ENCODE results near the gene ATMIN. TPM values are rescaled to one million over a fixed set of nuclear protein-coding genes. Genes with fewer than 3 reads are reported as not detected.

ATMIN gene
- total and polyA plus RNA-seq, 2 of the 13 experiments (the other 11 are each of a cell fraction or from before 2014, with no cell fraction given) = 34.6 to 60.4 TPM

- TF ChIP-seq ZNF569 (CRISPR knock-in tag; IDR thresholded peaks at IDR 0.05; ENCODE audit: borderline replicate concordance) (no peak), GPN1 (CRISPR knock-in tag; IDR thresholded peaks at IDR 0.05; ENCODE audit: borderline replicate concordance) (no peak), ZNF737 (CRISPR knock-in tag; IDR thresholded peaks at IDR 0.05; ENCODE audit: borderline replicate concordance) (no peak), ZNF318 (CRISPR knock-in tag; IDR thresholded peaks at IDR 0.05) (no peak; the same call in 1 of the 2 replicates), CREBL2 (CRISPR knock-in tag; IDR thresholded peaks at IDR 0.05; ENCODE audit: borderline replicate concordance) (no peak), MED13 (CRISPR knock-in tag; IDR thresholded peaks at IDR 0.05) (peak; percentile 58), ZNF121 (CRISPR knock-in tag; IDR thresholded peaks at IDR 0.05) (0 out of 2 replicates have a peak, but pooled peaks have one; percentile 16), ETS1 (CRISPR knock-in tag; IDR thresholded peaks at IDR 0.05) (0 out of 2 replicates have a peak, but pooled peaks have one; percentile 76), TFDP2 (CRISPR knock-in tag; IDR thresholded peaks at IDR 0.05) (peak; percentile 100), KLF6 (CRISPR knock-in tag; IDR thresholded peaks at IDR 0.05) (0 out of 2 replicates have a peak, but pooled peaks have one; percentile 6), SRSF4 (IDR thresholded peaks at IDR 0.05; ENCODE audit: low read depth, low read length, poor library complexity, severe bottlenecking) (no peak), ETV5 (CRISPR knock-in tag; IDR thresholded peaks at IDR 0.05; ENCODE audit: borderline replicate concordance) (peak; percentile 8)
Measured at GRCh38 chr16:81006813-81007695, 28.6 kb upstream of the ATMIN start, which contains the start of the genes CENPN and CMC2 (continued).
